MCF 10A (cell line): ENCODE measurements around the gene HTT-AS. TPM values are rescaled to one million over a fixed set of nuclear protein-coding genes. Genes with fewer than 3 reads are reported as not detected.

Experiments
- BruUV-seq: library from RNA; stranded (reverse); fragments of 400-500 nt; replicated peaks from 2 replicates; lab custom pipeline; 2021; lab: Mats Ljungman, UMichigan
- CTCF ChIA-PET: fragments of 300-600 bp; sonication (Branson Sonifier 250); formaldehyde crosslinking; extraction: SDS; loops from one replicate; lab custom pipeline; 2021; ENCODE audit warnings: antibody characterized with exemption, inconsistent platforms; lab: Yijun Ruan, JAX
- POLR2A ChIA-PET: fragments of 300-600, 350-650 bp; sonication (Branson Sonifier 250); formaldehyde crosslinking; extraction: SDS; loops from one replicate; lab custom pipeline; 2020; ENCODE audit warnings: antibody characterized with exemption, inconsistent platforms; lab: Yijun Ruan, JAX
- DNase-seq: peaks from one replicate; pipeline ENCODE4 v3.0.0-alpha.2; 2018; ENCODE audit not compliant: unreplicated experiment
- H3K27ac Mint-ChIP-seq: one replicate; pipeline ENCODE4 v1.8.0; 2022; ENCODE audit warnings: mild to moderate bottlenecking, low read depth, mixed read lengths; ENCODE audit not compliant: unreplicated experiment
- H3K27me3 Mint-ChIP-seq: one replicate; pipeline ENCODE4 v1.8.0; 2022; ENCODE audit warnings: mixed read lengths; ENCODE audit not compliant: insufficient read depth, unreplicated experiment
- H3K36me3 Mint-ChIP-seq: one replicate; pipeline ENCODE4 v1.8.0; 2022; ENCODE audit warnings: mild to moderate bottlenecking, moderate library complexity, mixed read lengths; ENCODE audit not compliant: insufficient read depth, unreplicated experiment
- H3K4me1 Mint-ChIP-seq: one replicate; pipeline ENCODE4 v1.8.0; 2022; ENCODE audit warnings: mixed read lengths; ENCODE audit not compliant: insufficient read depth, unreplicated experiment
- H3K4me3 Mint-ChIP-seq: one replicate; pipeline ENCODE4 v1.8.0; 2022; ENCODE audit warnings: mild to moderate bottlenecking, moderate library complexity, mixed read lengths; ENCODE audit not compliant: unreplicated experiment
- H3K9me3 Mint-ChIP-seq: one replicate; pipeline ENCODE4 v1.8.0; 2022; ENCODE audit warnings: mixed read lengths; ENCODE audit not compliant: unreplicated experiment
- intact Hi-C: fragments of 100-400 bp; cut with micrococcal nuclease; formaldehyde crosslinking; loops from 2 replicates; pipeline ENCODE4 v1.14.1; 2022
- total RNA-seq: library from RNA; stranded (reverse); gene quantifications from 2 replicates; pipeline ENCODE4 v1.2.3, GENCODE V29; 2022
- TF ChIP-seq, protein P1 (sequence below): fragments of 200-600 bp; IDR thresholded peaks from one replicate; pipeline ENCODE4 v1.8.0; 2022; ENCODE audit warnings: antibody characterized with exemption, mild to moderate bottlenecking; ENCODE audit not compliant: unreplicated experiment

The HTT-AS gene
- total RNA-seq, 1 experiment from 2014 or later = not detected

DNA sequence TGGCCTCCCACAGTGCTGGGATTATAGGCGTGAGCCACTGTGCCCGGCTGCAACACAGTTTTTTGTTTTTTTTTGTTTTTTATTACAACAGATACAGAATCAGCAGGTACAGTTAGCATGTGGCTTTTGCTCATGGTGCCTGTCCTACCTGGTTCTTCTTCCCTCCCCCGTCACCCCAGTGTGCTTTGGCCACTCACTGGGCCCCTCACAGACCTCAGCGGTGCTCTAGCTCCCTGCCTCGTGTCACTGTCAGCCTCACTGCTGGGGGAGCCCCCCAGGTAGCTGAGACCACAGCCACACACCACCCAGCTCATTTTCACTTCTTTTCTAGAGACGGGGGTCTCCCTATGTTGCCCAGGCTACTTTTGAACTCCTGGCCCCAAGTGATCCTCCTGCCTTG is 38.7 kb downstream of the HTT-AS start:
- peaks cover 20% of the 10 kb centered on the region for H3K4me1 Mint-ChIP-seq
- BruUV-seq = no TSS peak
- TF ChIP-seq, protein P1, sequence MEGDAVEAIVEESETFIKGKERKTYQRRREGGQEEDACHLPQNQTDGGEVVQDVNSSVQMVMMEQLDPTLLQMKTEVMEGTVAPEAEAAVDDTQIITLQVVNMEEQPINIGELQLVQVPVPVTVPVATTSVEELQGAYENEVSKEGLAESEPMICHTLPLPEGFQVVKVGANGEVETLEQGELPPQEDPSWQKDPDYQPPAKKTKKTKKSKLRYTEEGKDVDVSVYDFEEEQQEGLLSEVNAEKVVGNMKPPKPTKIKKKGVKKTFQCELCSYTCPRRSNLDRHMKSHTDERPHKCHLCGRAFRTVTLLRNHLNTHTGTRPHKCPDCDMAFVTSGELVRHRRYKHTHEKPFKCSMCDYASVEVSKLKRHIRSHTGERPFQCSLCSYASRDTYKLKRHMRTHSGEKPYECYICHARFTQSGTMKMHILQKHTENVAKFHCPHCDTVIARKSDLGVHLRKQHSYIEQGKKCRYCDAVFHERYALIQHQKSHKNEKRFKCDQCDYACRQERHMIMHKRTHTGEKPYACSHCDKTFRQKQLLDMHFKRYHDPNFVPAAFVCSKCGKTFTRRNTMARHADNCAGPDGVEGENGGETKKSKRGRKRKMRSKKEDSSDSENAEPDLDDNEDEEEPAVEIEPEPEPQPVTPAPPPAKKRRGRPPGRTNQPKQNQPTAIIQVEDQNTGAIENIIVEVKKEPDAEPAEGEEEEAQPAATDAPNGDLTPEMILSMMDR = no peak
- H3K27ac Mint-ChIP-seq = no peak overlapping the region
- ChIA-PET POLR2A (no interaction called here), CTCF (interaction anchor here (0.6 to 5.8 kb wide), 6 partner anchors 13 to 74 kb away, joined by 3 to 80 read pairs (median 4); no protein-coding TSS in a partner anchor)
- no peak for DNase-seq
- H3K9me3 Mint-ChIP-seq = no peaks in the 10 kb centered on the region
- intact Hi-C loops = no loop called here
- H3K36me3 Mint-ChIP-seq = no peaks in the 10 kb centered on the region
- no peak overlapping the region for H3K4me3 Mint-ChIP-seq
- H3K27me3 Mint-ChIP-seq = no peaks in the 10 kb centered on the region

DNA sequence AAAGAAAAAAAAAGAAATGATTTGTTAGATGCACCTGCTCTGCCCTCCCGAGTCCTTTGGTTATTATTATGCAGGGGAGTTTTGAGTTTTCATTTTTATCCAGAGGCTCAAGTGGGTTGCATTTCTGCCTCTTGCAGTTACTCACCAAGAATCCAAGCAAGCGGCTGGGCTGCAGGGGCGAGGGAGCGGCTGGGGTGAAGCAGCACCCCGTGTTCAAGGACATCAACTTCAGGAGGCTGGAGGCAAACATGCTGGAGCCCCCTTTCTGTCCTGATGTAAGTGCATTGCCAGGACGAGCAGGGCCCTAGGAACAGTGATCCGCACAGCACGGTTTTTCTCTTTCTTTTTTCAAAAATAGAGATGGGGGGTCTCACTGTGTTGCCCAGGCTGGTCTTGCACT is 39.1 kb downstream of the HTT-AS start:
- no peak overlapping the region for H3K4me3 Mint-ChIP-seq
- no TSS peak for BruUV-seq

DNA sequence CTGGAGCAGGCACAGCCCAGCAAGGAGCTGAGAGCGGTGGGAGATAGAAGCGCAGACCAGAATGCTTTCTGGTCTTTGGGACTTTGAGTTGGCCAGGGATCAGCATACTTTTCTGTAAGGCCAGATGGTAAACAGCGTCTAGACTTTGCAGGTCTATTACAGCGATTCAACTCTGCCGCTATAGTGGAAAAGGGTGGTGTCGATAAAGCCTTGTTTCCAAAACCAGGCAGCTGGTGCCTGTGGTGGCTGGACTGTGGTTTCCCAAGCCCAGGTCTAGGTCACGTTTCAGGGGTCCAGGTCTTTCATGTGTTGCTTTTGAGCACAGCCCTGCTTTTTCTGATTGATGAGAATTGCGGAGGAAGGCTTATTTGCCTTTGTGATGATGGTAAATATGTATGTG is 40.1 kb downstream of the HTT-AS start:
- Mint-ChIP-seq H3K36me3 (no peaks in the 10 kb centered on the region), H3K27ac (no peak overlapping the region), H3K9me3 (no peaks in the 10 kb centered on the region), H3K4me3 (no peak overlapping the region), H3K27me3 (no peaks in the 10 kb centered on the region), H3K4me1 (peaks cover 22% of the 10 kb centered on the region)
- TF ChIP-seq, protein P1 = no peak
- no peak for DNase-seq
- no TSS peak for BruUV-seq
- ChIA-PET CTCF (interaction anchor here (0.9 to 5.8 kb wide), 5 partner anchors 9 to 69 kb away, joined by 3 to 46 read pairs (median 6); no protein-coding TSS in a partner anchor), POLR2A (interaction anchor here (0.9 to 3.1 kb wide), 2 partner anchors 15 to 71 kb away, joined by 3 to 15 read pairs; partner anchors contain the start of genes GRK4 and NOP14)
- intact Hi-C loops = no loop called here

More for the DNA sequence above, 39.1 kb downstream of the HTT-AS start:
- no peak for DNase-seq
- ChIA-PET CTCF (interaction anchor here (0.6 to 5.8 kb wide), 7 partner anchors 10 to 252 kb away, joined by 3 to 80 read pairs (median 4); no protein-coding TSS in a partner anchor), POLR2A (no interaction called here)
- Mint-ChIP-seq H3K9me3 (no peaks in the 10 kb centered on the region), H3K27me3 (no peaks in the 10 kb centered on the region), H3K36me3 (no peaks in the 10 kb centered on the region), H3K27ac (no peak overlapping the region), H3K4me1 (peaks cover 22% of the 10 kb centered on the region)
- TF ChIP-seq, protein P1 = no peak
- intact Hi-C loops = no loop called here

DNA sequence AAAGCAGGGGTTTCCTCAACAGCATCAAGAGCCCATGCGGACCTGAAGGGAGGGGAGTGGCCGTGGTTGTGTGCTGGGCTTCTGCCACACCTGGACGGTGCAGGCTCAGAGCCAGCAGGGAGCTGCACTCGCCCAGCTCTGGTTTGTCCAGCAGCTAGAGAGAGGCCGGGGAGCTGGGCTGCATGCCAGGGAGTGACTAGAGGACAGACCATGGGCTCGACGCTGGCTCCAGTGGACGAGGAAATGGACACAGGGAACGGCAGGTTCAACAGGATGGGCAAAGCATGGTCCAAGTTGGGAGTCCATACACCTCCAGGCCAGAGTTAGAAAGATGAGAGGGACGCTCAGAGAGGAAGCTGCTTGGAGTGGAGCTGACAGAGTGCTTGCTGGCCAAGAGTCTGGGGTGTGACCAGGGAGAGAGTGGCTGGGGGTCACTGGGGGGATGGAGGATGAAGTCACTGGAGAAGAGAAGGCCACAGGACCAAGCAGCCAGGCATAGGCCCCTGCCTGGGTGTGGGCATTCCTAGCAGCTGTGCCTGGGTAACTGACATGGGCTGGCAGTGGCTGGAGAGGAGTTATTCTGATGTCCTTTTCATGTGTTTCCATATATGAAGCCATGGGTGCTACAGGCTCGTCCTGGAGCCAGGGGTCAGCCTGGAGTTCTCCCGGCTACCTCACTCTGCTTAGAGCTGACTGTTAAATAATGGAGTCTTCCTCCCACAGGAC is 42.8 kb downstream of the HTT-AS start:
- H3K27ac Mint-ChIP-seq = no peak overlapping the region
- no TSS peak for BruUV-seq
- intact Hi-C loops = no loop called here
- POLR2A ChIA-PET = interaction anchor here (0.6 to 3.1 kb wide), 3 partner anchors 15 to 616 kb away, joined by 3 to 15 read pairs (median 3); partner anchors contain the start of genes GRK4 and NOP14
- H3K4me1 Mint-ChIP-seq = peaks cover 13% of the 10 kb centered on the region
- no peaks in the 10 kb centered on the region for H3K9me3 Mint-ChIP-seq
- TF ChIP-seq, protein P1 = no peak
- peak; percentile 66 for DNase-seq
- H3K27me3 Mint-ChIP-seq = no peaks in the 10 kb centered on the region
- no peak overlapping the region for H3K4me3 Mint-ChIP-seq
- CTCF ChIA-PET = interaction anchor here (0.9 to 4.7 kb wide), 3 partner anchors 13 to 64 kb away, joined by 3 to 46 read pairs (median 4); no protein-coding TSS in a partner anchor
- H3K36me3 Mint-ChIP-seq = no peaks in the 10 kb centered on the region
